Activated T-helper 1 cell treated with Interleukin-2 at 50 U/mL for 16 hours (primary cell): ENCODE results near the gene NNT.
"Not testable (repeated sequence)": the region's sequence is repeated elsewhere in the genome, so short reads cannot be mapped to it uniquely, and the experiment has no call there.

Source experiments
- DNase-seq: peaks from one replicate; pipeline ENCODE4 v3.0.0-alpha.2; 2020; ENCODE audit warnings: low read depth

The NNT gene

DNA sequence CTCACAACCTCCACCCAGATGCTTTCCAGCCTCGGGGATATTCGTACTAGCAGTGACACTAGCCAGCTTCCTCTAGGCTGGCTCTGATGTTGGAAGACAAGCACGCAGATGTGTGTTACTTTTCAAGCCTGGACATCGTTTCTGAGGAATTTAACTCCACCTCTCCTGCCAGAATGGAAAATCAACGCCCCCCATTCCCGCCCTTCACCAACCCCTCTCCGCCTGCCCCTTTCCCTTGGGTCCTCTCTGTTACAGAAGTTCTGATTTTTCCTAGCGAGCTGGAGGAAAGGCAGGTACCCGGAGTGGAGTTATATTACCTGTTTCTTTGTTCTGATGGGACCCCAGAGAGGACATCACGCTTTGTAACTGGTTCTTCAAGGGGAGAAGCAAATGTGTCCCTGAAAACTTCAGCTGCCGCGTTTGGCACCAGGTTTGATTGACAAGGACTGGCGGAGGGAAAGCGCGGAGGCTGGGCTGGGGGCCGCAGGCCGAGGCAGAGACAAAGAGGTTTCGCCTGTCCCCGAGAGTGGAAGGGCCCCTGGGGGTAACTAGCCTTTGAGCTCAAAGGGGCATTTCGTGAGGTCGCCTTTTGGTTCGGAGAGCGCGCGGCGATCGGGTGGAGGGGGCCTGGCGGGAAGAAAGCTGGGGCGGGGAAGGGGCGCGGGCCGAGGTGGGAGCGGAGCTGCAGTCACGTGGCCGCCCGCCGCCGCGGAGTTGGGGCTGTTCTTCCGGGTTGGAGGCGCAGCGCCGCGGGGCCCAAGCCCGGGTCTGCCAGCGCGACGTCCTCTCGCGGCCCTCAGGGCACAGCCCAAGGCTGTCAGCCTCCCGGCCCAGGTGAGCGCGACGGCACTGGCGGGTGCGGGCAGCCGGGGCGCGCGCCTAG is at the start of gene NNT:
NNT (plus strand) TSS at position 720 of the 883 bp plus-strand sequence. CDS start 6,016 bp downstream, outside the sequence.
- peak; percentile 68 for DNase-seq

DNA sequence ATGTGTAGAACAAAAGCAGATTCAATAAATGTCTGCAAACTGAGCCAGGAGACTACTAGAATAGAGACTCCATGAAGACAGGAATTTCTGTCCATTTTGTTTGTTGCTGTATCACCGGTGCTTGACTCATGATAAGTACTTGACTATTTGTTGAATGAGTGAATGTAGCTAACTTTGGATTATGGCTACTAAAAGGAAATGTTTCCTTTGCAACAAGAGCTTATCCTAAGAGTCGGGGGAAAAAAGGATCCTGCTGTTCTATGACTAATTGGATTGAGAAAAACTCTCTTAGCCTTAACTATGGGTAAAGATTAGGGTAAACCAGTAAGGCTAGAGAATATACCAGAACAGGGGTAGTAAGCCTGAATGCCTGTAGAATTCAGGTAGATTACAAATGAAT is 49.6 kb upstream of the NNT start:
- DNase-seq = no peak

DNA sequence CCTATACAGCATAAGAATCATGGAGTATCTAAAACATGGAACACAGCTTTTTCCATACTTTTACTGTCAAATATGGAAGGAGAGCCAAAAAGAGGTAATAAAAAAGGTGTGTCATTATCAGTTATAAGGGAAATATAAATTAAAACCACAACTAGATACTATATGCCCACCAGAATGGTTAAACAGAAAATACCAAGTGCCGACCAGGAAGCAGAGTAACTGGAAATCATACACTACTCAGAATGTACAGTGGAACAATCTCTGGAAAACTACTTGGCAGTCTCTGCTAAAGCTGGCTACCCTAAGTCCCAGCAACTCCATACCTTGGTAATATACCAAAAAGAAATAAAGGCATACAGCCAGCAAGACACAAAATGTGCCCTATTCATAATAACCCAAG is 48.5 kb upstream of the NNT start:
- no peak for DNase-seq

DNA sequence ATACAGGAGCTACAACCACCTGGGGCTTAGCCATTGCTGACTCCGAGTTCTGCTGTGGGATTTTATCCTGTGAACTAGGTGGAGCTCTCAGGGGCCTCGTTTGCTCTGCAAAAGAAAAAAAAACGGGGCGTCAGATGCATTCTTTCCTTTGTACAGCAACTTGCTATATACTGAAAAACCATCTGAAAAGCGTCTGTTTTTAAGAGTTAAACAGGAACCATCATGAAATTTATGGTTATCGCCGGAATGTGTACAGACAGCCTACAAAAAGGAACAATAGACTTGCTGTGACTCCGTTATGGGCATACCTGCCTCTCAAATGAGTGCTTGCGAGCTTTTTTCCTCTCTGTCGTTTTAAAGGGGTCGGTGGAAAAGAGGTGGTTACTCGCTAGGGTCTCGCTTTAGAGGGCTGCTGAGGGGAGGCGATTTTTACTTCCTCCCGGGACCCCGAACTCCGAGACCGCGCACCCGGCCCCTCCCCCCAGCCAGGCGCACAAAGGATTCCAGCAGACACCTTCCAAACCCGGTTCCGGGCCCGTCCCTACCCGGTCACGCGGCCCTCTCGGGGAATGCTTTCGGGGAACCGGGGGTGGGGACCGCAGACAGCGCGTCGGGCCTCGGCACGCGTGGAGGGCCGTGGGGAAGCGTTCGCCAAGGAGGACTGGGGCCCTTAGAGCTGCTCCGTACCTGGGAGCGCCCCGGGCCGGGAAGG is 46.9 kb upstream of the NNT start:
- peak; percentile 30 for DNase-seq

DNA sequence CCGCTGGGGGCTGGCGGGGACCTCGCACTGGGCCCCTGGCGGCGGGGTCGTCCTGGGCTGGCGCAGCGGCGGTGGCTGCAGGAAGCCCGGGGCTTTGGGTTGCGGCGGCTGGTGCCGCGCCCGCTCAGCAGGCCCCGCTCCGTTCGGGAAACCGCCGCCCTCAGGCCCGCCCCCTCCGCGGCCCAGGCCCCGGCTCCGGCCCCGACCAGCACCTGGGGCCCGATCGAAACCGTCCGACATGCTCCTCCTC is 46.4 kb upstream of the NNT start:
- not testable (repeated sequence) for DNase-seq

DNA sequence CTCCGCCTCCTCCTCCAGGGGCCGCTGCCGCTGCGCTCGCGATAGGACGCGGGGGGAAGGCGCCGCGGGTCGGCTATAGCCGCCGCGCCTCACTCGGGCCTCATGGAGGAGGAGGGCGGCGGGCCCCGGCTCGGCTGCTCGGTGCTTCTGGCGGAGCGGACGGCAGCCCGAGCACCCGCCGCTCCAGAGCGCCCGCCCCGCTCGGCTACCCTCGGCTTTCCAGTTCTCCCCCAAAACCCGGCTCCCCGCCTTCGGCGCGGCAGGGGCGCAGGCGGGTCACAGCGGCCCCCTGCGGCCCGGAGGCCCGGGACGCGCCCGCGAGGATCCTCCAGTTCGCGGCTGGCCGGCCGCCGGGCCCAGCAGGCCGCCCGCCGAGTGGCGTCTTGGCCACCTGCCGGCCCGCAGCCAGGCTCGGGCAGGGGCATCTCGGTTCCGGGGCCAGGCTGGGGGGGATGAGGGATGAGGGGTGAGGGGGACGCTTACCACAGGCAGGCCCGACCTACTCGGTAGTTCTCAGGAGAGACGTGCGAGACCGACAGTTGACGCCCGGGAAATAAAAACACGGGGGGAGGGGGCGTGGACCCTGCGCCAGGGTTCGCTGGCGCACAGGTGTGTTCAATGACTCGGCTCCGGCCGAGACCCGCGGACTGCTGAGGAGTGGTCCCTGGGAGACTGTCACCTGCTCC is 46.0 kb upstream of the NNT start, which contains the start of gene PAIP1:
PAIP1 (minus strand) TSS at position 221 of the 686 bp plus-strand sequence. CDS start 231 bp downstream, outside the sequence.
- DNase-seq = peak; percentile 73

DNA sequence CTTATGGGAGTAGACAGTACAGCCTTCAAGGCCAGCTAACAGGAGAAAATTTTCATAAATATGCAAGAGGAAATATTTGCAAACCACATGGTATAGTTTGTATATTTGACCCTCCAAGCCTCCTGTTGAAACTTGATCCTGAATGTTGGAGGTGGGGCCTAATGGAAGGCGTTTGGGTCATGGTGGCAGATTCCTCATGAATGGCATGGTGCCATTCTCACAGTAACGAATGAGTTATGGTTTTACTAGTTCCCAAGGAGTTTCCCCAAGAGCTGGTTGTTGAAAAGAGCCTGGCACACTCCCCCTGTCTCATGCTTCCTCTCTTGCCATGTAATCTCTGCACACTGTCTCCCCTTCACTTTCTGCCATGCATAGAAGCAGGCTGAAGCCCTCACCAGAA is 42.9 kb upstream of the NNT start:
- no peak for DNase-seq

DNA sequence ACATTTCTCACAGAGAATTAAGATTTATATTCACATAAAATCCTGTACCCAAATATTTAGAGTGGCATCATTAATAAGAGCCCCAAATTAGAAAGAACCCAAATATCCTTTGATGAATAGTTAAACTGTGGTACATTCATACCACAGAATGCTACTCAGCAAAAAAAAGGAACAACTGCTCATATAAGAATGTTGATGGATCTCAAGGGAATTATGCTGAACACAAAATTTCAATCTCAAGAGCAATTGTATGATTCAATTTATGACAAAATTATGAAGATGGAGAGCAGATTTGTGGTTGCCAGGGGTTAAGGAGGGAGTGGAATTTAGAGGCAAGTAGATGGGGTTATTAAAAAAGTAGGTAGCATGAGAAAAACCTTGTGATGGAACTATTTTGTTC is 41.6 kb upstream of the NNT start:
- DNase-seq = no peak

DNA sequence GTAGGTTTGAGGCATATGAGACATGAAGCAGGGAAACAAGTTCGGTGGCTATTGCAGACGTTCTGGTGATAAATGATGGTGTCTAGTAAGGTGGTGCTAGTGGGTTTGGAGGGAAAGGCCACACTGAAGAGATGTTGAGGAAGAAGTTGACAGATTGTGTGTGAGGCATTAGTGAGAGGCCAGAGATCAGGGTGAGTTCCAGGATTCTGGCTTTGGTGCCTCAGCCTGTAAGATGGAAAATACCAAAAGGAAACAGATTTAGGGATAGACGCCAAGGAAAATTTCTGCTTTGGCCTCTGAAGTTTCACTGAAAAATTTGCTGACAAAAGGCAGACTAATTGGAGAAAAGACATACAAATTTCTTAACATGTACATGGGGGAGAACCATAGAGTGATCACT is 39.7 kb upstream of the NNT start:
- DNase-seq = no peak

DNA sequence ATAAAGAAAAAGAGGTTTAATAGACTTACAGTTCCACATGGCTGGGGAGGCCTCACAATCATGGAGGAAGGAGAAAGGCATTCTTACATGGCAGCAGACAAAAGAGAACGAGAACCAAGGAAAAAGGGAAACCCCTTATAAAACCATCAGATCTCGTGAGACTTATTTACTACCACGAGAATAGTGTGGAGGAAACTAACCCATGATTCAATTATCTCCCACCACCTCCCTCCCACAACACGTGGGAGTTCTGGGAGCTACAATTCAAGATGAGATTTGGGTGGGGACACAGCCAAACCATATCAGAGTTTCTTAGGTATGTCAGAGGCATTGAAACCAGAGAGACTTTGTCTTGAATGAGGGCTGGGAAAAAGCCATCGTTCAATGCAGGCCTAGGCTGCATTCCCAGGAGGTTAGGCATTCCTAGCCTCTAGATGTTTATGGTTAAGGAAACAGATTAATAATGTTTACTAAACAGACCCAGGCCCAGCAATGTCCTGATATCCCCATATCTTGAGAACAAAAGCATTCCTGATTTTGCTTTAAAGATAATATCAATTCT is 38.6 kb upstream of the NNT start:
- no peak for DNase-seq

DNA sequence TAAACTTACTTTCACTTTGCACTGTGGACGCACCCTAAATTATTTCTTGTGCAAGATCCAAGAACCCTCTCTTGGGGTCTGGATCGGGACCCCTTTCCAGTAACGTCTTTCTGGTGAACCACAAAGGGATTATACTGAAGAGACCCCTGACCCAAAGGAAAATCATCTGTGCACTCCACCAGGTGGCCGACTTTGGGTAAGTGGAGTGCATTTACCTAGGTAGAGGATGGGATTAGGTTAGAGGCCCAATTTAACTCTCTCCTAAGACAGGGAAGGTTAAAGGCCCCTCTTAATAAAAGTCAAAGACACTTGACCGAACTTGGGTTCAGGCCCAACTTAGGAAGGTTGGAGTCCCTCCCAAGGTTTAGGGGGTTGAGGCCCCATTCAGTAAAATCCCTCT is 37.9 kb upstream of the NNT start:
- no peak for DNase-seq

DNA sequence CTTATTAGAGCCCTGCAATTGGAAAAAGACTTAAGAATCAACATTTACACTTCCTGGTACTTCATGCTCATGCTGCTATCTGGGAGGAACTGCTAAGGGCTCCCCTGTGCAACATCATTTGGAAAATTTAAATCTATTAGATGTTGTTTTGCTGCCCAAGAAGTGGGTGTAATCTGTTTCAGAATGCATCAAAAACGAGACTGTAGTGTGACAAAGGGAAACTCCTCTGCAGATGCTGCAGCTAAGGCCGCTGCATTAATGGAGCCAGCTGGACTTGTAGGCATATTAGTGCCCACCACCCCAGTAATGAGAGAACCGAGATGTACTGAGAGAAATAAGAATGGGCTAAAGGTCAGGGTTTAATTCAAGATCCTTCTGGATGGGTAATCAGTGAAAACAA is 35.0 kb upstream of the NNT start:
- no peak for DNase-seq

DNA sequence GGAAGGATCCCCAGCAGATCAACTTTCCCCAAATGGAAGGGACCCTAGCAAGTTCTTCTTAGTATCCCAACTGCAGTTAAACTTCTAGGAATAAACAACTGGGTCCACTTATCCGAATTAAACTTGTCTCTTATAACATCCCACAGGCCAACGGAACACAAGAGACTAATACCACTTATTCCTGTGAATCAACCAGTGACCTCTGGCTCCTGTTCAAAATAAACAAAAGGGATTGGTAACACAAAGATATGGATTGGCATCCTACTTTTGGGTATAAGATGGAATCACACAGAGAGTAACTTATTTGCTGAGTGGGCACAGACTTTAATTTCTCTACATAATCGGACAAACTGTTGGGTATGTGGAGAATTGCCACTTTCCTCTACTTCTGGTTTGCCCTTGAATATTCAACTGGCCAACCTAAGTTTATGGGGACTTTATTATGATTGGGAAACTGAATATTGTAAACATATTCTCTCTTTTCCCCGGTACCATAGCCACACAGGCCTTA is 33.7 kb upstream of the NNT start:
- DNase-seq = no peak

DNA sequence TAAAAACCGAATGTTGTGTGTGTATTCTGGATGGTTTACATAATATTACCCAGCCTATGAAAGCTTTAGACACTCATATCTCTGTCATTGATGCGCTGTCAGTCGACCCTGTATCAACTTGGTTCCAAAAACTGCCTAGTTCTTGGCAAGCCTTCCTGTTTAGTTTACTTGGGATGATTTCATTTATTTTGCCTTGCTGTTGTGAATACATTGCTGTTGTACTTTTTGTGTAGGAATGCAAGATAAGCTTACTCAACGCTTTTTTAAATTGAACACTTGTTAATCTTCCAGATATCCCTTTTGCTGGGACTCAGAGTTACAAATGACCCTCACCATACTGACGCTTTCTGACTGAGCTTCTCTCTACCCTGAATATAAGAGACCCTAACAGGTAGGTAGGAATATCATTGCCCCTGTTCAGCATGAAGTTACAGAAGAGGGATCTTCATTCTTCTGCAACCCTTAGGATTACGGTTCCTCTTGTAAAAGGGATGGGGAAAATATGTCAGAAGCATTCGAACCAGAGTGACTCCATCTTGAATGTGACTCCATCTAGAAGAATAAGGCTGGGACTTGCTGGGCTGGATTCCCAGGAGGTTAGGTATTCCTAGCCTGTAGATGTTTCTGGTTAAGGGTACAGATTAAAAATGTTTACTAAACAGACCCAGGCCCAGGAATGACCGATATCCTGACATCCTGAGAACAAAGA is 32.4 kb upstream of the NNT start:
- DNase-seq = no peak

DNA sequence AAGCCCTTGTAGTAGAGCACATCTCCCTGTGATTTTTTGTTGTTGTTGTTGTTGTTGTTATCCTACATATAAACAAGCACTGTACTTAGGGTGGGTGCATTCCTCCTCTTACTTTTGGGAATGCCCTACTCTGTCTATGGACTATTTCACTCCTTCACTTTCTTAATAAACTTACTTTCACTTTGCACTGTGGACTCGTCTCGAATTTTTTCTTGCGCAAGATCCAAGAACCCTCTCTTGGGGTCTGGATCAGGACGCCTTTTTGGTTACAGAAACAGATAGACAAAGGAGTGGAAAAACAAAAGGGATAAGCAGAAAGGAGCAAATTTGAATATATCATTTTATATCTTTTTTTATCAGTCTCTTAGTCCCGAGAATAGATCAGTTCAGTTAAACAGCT is 31.7 kb upstream of the NNT start:
- no peak for DNase-seq

DNA sequence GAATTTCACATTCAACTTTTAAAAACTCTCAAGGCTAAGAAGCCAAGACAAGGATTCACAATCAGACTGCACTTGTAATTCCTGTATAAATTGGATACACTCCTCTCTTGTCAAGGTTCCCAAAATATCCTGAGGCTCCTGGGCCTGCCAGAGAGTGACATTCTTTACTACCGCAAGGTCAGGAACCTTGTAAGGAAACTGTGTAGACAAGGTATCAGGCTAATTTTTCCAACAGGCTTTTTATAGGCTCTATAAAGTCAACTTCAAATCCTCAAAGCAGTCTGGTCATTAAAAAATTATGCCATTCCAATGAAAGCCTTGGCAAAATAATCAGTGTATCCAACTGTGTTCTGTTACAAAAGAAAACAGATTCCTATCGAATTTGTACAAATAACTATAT is 30.6 kb upstream of the NNT start:
- DNase-seq = no peak

DNA sequence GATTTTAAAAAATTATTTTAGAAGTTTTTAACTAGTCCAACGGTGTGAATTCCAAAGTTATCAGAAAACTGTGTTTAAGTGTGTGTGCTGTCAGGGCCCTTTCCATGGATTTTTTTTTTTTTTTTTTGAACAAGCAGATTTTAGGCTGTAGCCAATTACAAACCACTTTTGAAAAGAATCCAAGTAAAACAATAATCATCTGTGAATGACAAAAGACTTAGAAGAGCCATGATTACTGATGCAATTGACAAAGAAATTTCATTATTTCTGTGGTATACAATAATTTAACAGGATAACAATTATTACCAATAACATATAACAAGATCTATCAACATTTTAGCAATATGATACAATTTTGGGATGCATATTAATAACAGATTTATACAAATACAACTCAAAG is 29.9 kb upstream of the NNT start:
- no peak for DNase-seq

DNA sequence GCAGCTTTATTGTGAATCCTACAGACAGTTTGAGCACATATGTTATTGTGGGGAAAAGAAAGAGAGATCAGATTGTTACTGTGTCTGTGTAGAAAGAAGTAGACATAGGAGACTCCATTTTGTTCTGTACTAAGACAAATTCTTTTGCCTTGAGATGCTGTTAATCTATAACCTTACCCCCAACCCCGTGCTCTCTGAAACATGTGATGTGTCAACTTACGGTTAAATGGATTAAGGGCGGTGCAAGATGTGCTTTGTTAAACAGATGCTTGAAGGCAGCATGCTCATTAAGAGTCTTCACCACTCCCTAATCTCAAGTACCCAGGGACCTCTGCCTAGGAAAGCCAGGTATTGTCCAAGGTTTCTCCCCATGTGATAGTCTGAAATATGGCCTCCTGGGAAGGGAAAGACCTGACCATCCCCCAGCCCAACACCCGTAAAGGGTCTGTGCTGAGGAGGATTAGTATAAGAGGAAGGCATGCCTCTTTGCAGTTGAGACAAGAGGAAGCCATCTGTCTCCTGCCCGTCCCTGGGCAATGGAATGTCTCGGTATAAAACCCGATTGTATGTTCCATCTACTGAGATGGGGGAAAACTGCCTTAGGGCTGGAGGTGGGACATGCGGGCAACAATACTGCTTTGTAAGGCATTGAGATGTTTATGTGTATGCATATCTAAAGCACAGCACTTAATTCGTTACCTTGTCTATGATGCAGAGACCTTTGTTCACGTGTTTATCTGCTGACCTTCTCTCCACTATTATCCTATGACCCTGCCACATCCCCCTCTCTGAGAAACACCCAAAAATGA is 22.4 kb upstream of the NNT start:
- not testable (repeated sequence) for DNase-seq

DNA sequence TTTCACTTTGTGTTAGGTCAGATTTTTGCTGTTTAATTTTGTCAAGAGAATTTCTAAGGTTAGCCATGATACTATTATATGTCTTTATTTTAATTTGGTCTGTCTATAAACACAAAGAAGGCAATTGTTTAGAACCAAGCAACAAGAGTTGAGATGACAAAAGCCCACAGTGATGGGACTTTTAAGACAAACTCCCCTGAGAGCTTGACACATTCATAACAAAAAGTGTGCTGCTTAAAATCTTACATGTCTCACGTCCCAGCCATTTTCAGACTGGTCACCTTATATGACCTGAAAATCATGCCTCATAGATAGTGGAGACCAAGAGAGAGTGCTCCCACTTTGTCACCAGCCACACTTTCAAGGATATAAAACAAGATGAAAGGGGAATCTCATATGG is 21.6 kb upstream of the NNT start:
- DNase-seq = no peak

DNA sequence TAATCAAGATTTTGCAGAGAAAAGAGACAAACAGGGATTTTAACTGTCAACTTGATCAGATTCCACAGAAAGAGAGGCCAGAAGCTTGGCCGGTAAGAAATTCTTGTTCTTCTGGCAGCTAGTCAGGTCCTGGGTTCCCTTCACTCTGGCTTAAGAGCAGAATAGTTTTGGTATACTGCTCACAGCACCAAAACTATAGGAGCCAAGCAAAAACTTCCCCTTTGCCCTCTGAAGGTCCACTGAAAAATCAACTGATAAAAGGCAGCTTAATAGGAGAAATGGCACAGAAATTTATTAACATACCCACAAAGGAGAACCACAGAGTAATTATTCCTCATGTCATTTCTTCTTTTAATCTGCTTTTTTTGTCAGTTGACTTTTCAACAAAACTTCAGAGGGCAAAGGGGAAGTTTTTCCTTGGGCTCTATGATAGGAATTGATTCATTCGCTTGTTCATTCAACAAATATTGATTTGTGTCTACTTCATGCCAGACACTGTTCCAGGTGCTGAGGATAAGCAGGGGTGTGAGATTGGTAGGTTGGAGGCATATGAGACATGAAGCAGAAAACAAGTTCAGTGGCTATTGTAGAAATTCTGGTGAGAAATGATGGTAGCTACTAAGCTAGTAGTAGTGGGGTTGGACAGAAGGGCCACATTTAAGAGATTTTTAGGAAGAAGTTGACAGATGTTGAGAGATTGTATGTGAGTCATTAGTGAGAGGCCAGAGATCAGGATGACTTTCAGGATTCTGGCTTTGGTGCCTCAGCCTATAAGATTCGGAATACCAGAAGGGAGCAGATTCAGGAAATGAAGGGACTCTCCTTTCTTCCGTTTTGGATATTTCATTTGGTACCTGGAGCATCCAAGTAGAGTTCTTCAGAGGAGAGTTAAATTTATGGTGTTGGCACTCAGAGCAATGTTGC is 20.6 kb upstream of the NNT start:
- DNase-seq = no peak
